ENCODE results near the gene RB1. TPM values are rescaled to one million over a fixed set of nuclear protein-coding genes. Genes with fewer than 3 reads are reported as not detected.

The RB1 gene
- polyA plus RNA-seq, 1 donor from 2014 or later = 29.5 TPM

DNA sequence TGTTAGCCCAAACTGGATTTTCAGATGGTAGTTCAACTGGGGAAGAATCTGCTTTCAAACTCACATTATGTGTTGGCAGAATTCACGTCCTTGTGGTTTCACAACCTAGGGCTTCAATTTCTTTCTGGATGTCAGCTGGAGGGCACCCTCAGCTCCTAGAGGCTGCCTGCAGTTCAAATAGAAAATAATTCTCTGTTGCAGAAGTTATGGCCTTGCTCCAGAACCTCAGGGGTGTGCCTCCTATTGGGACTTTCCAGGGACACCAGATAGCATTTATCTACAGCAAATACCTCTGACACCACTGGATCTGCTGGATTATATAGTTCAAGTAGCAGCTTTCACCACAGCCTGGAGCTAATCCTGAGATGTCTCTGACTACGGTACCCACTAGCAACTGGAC is 11.8 kb upstream of the RB1 start:
- Histone ChIP-seq H3K9me2 (ENCODE audit: insufficient read depth, low read length) (no peaks in the 10 kb centered on the region), H3K4me2 (ENCODE audit: low read length) (no peak overlapping the region)

GRCh38 chr13:48292650-48293049 is 10.9 kb upstream of the RB1 start:
- Histone ChIP-seq H3K4me3 (ENCODE audit: low read length) (no peak overlapping the region), H3F3A (ENCODE audit: insufficient read depth, low read length, poor library complexity, severe bottlenecking) (no peaks in the 10 kb centered on the region), H4K20me1 (ENCODE audit: insufficient read depth) (no peaks in the 10 kb centered on the region), H3K27me3 (ENCODE audit: insufficient read depth, low read depth, low read length) (no peaks in the 10 kb centered on the region), H2AFZ (ENCODE audit: low read depth, low read length) (no peak overlapping the region), H3K27ac (ENCODE audit: low read length) (no peak overlapping the region), H3K4me2 (ENCODE audit: low read length) (no peak overlapping the region), H3K9ac (ENCODE audit: low read length) (no peak overlapping the region), H3K36me3 (ENCODE audit: insufficient read depth, low read length) (no peaks in the 10 kb centered on the region), H3K9me2 (ENCODE audit: insufficient read depth, low read length) (no peaks in the 10 kb centered on the region), H3K9me3 (ENCODE audit: low read length) (no peaks in the 10 kb centered on the region), H3K79me2 (replicated peaks; ENCODE audit: insufficient read depth, low read length) (no peaks in the 10 kb centered on the region)
- TF ChIP-seq REST (IDR thresholded peaks at IDR 0.05; ENCODE audit: borderline replicate concordance) (no peak), EZH2 (IDR thresholded peaks at IDR 0.05; ENCODE audit: borderline replicate concordance, insufficient read depth, low read length, poor library complexity, severe bottlenecking) (no peak), CTCF (IDR thresholded peaks at IDR 0.05; ENCODE audit: poor library complexity, severe bottlenecking) (no peak), MXI1 (conservative IDR thresholded peaks at IDR 0.05; ENCODE audit: poor library complexity, severe bottlenecking) (no peak), POLR2AphosphoS5 (IDR thresholded peaks at IDR 0.05) (no peak), SMC3 (conservative IDR thresholded peaks at IDR 0.05; ENCODE audit: poor library complexity) (no peak)

More for the DNA sequence above, 11.8 kb upstream of the RB1 start:
- H3K9me3 ChIP-seq (ENCODE audit: low read length) = no peaks in the 10 kb centered on the region
- H3F3A ChIP-seq (ENCODE audit: insufficient read depth, low read length, poor library complexity, severe bottlenecking) = no peaks in the 10 kb centered on the region
- no peak overlapping the region for H2AFZ ChIP-seq (ENCODE audit: low read depth, low read length)
- no peaks in the 10 kb centered on the region for H3K36me3 ChIP-seq (ENCODE audit: insufficient read depth, low read length)
- H3K79me2 ChIP-seq (replicated peaks; ENCODE audit: insufficient read depth, low read length) = no peaks in the 10 kb centered on the region
- no peak for TF ChIP-seq SMC3 (conservative IDR thresholded peaks at IDR 0.05; ENCODE audit: poor library complexity)
- no peak for TF ChIP-seq CTCF (IDR thresholded peaks at IDR 0.05; ENCODE audit: poor library complexity, severe bottlenecking)
- TF ChIP-seq REST (IDR thresholded peaks at IDR 0.05; ENCODE audit: borderline replicate concordance) = no peak
- TF ChIP-seq MXI1 (conservative IDR thresholded peaks at IDR 0.05; ENCODE audit: poor library complexity, severe bottlenecking) = no peak
- TF ChIP-seq POLR2AphosphoS5 (IDR thresholded peaks at IDR 0.05) = no peak
- TF ChIP-seq RAD21 (conservative IDR thresholded peaks at IDR 0.05) = no peak
- TF ChIP-seq EP300 (conservative IDR thresholded peaks at IDR 0.05; ENCODE audit: poor library complexity, severe bottlenecking) = no peak
- TF ChIP-seq TAF1 (IDR thresholded peaks at IDR 0.05; ENCODE audit: low read depth) = no peak
- no peak for TF ChIP-seq EZH2 (IDR thresholded peaks at IDR 0.05; ENCODE audit: borderline replicate concordance, insufficient read depth, low read length, poor library complexity, severe bottlenecking)
- H4K20me1 ChIP-seq (ENCODE audit: insufficient read depth) = no peaks in the 10 kb centered on the region
- no peak overlapping the region for H3K27ac ChIP-seq (ENCODE audit: low read length)
- H3K9ac ChIP-seq (ENCODE audit: low read length) = no peak overlapping the region
- no peak overlapping the region for H3K4me3 ChIP-seq (ENCODE audit: low read length)
- H3K27me3 ChIP-seq (ENCODE audit: insufficient read depth, low read depth, low read length) = no peaks in the 10 kb centered on the region

Data from neural cell (in vitro differentiated cells).